ENCODE results near the gene TMED10. TPM values are rescaled to one million over a fixed set of nuclear protein-coding genes. Genes with fewer than 3 reads are reported as not detected.
"Not testable (repeated sequence)": the region's sequence is repeated elsewhere in the genome, so short reads cannot be mapped to it uniquely, and the experiment has no call there.

TMED10 gene
- total RNA-seq, 4 donors from 2014 or later = 189 to 372 (median 341) TPM

- TF ChIP-seq CTCF (IDR thresholded peaks at IDR 0.05) = no peak
- no peak for DNase-seq (ENCODE audit: low spot score)
- no peak for ATAC-seq (ENCODE audit: low FRiP score)
These were observed 23.1 kb downstream of the TMED10 start for GRCh38 chr14:75153295-75153694.

DNA sequence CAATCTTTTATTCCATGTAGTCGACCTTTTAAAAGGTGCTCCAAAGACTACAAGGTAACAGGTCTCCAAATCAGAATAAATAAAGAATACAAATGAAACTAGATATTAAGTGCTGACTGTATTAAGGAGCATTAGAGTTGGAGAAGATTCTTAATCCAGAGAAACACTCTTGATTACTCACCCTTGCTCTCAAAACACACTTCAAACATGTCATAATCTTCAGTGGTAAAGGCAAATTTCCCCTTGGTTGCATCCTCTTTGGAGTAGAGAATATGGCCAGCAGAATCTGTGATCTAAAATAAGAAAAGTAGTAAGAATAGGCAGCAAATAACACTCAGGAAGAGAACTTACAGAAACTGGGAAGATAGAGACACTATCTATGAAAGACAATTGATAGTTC lies 24.6 kb downstream of the TMED10 start:
- no peak for ATAC-seq (ENCODE audit: low FRiP score)
- DNase-seq (ENCODE audit: low spot score) = no peak
- no peak for TF ChIP-seq CTCF (IDR thresholded peaks at IDR 0.05)

- not testable (repeated sequence) for DNase-seq (ENCODE audit: low spot score); ATAC-seq (ENCODE audit: low FRiP score)
These were observed 25.8 kb downstream of the TMED10 start for GRCh38 chr14:75150637-75151036.

GRCh38 chr14:75150150-75150549 lies 26.3 kb downstream of the TMED10 start:
- TF ChIP-seq CTCF (IDR thresholded peaks at IDR 0.05) = no peak
- ATAC-seq (ENCODE audit: low FRiP score) = peak; percentile 20

GRCh38 chr14:75147423-75148071 lies 28.9 kb downstream of the TMED10 start:
- DNase-seq (ENCODE audit: low spot score) (peak; percentile 36), ATAC-seq (ENCODE audit: low FRiP score) (peak; percentile 94)
- TF ChIP-seq CTCF (IDR thresholded peaks at IDR 0.05) = no peak

More at GRCh38 chr14:75150150-75150549, 26.3 kb downstream of the TMED10 start:
- no peak for DNase-seq (ENCODE audit: low spot score)

DNA sequence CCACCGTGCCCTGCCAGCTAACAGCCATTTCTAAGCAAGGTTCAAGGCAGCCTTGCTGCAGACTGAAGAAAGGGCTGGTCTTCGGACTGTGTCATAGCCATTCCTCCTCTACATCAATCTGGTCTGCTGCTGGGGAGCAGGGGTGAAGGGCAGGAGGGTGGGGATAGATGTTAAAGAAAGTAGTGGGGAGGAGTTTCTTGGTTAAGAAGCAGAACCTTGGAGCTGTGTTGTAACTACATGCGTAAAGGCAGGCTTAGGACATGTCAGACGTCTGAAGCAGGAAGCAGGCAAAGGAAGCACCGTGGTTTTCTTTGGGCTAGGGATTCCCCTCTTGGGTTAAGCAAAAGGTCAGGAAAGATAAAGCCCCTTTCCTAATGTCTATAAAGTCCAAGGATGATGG lies 31.5 kb downstream of the TMED10 start:
- ATAC-seq (ENCODE audit: low FRiP score) (no peak), DNase-seq (ENCODE audit: low spot score) (no peak)
- no peak for TF ChIP-seq CTCF (IDR thresholded peaks at IDR 0.05)

- TF ChIP-seq CTCF (IDR thresholded peaks at IDR 0.05) = no peak
- no peak for ATAC-seq (ENCODE audit: low FRiP score)
- no peak for DNase-seq (ENCODE audit: low spot score)
These were observed 32.5 kb downstream of the TMED10 start for GRCh38 chr14:75143761-75144527.
